Measurements from ENCODE around the gene WNT7B. TPM values are rescaled to one million over a fixed set of nuclear protein-coding genes. Genes with fewer than 3 reads are reported as not detected.

Gene WNT7B
- total RNA-seq, 6 experiments from 2014 or later = 0.10 to 0.12 TPM; not detected in 4

GRCh38 chr22:45970705-45971407 is 6.1 kb downstream of the WNT7B start:
- no peak for DNase-seq
- no peak for ATAC-seq
- Histone ChIP-seq H3K36me3 (no peaks in the 10 kb centered on the region), H3K4me1 (peaks cover 0 to 13% (median 0%) of the 10 kb centered on the region in 4 donors), H3K27me3 (peaks cover 9 to 27% of the 10 kb centered on the region in 2 donors), H3K4me3 (no peak overlapping the region), H3K9me3 (no peaks in the 10 kb centered on the region), H3K27ac (no peak overlapping the region)
- WGBS (ENCODE audit: insufficient coverage, low coverage, low lambda C conversion rate, missing lambda C conversion rate) = 4% methylated on average over 25 of the region's 40 CpGs
- TF ChIP-seq CTCF (IDR thresholded peaks at IDR 0.05) = no peak
- no peak for TF ChIP-seq POLR2A (IDR thresholded peaks at IDR 0.05)
- intact Hi-C loops (cut with DNase I) = no loop called here

GRCh38 chr22:45969801-45970470 is 7.0 kb downstream of the WNT7B start:
- TF ChIP-seq CTCF (IDR thresholded peaks at IDR 0.05) = no peak
- no peak for TF ChIP-seq POLR2A (IDR thresholded peaks at IDR 0.05)
- no peak overlapping the region for H3K4me3 ChIP-seq
- peaks cover 5 to 19% of the 10 kb centered on the region in 2 donors for H3K27me3 ChIP-seq
- intact Hi-C loops (cut with DNase I) = no loop called here
- H3K9me3 ChIP-seq = no peaks in the 10 kb centered on the region
- H3K27ac ChIP-seq = no peak overlapping the region
- DNase-seq = no peak
- no peak for ATAC-seq
- H3K36me3 ChIP-seq = no peaks in the 10 kb centered on the region
- 39% methylated on average over 9 of the region's 21 CpGs for WGBS (ENCODE audit: insufficient coverage, low coverage, low lambda C conversion rate, missing lambda C conversion rate)
- H3K4me1 ChIP-seq = peaks cover 0 to 13% (median 0%) of the 10 kb centered on the region in 4 donors

- Histone ChIP-seq H3K4me1 (peaks cover 0 to 13% (median 0%) of the 10 kb centered on the region in 4 donors), H3K4me3 (no peak overlapping the region), H3K27ac (no peak overlapping the region), H3K27me3 (peaks cover 0 to 19% of the 10 kb centered on the region in 2 donors), H3K36me3 (no peaks in the 10 kb centered on the region), H3K9me3 (no peaks in the 10 kb centered on the region)
- intact Hi-C loops (cut with DNase I) = no loop called here
- ATAC-seq = no peak
- 20% methylated on average over 1 of the region's 11 CpGs for WGBS (ENCODE audit: insufficient coverage, low coverage, low lambda C conversion rate, missing lambda C conversion rate)
- DNase-seq = no peak
- no peak for TF ChIP-seq CTCF (IDR thresholded peaks at IDR 0.05)
- TF ChIP-seq POLR2A (IDR thresholded peaks at IDR 0.05) = no peak
Measured at GRCh38 chr22:45969414-45969799, 7.6 kb downstream of the WNT7B start.

GRCh38 chr22:45968751-45969413 is 8.1 kb downstream of the WNT7B start:
- intact Hi-C loops (cut with DNase I) = no loop called here
- H3K9me3 ChIP-seq = no peaks in the 10 kb centered on the region
- no CpG with 5 or more reads among the region's 21 CpGs for WGBS (ENCODE audit: insufficient coverage, low coverage, low lambda C conversion rate, missing lambda C conversion rate)

More at GRCh38 chr22:45968751-45969413, 8.1 kb downstream of the WNT7B start:
- TF ChIP-seq CTCF (IDR thresholded peaks at IDR 0.05) (no peak), POLR2A (IDR thresholded peaks at IDR 0.05) (no peak)
- DNase-seq (no peak), ATAC-seq (no peak)
- Histone ChIP-seq H3K4me3 (no peak overlapping the region), H3K27me3 (peaks cover 0 to 19% of the 10 kb centered on the region in 2 donors), H3K36me3 (no peaks in the 10 kb centered on the region), H3K4me1 (peaks cover 0 to 13% (median 0%) of the 10 kb centered on the region in 4 donors), H3K27ac (no peak overlapping the region)
